Urinary bladder (tissue), 4 donors: ENCODE results near the gene SERINC3. TPM values are rescaled to one million over a fixed set of nuclear protein-coding genes. Genes with fewer than 3 reads are reported as not detected.
"Not testable (repeated sequence)": the region's sequence is repeated elsewhere in the genome, so short reads cannot be mapped to it uniquely, and the experiment has no call there.

Source experiments
- DNase-seq: peaks from one replicate; pipeline ENCODE4 v3.0.0-alpha.2; 2015; ENCODE audit errors: extremely low spot score
- H3K27ac ChIP-seq: one replicate; pipeline ENCODE4 v1.5.1; 2013; ENCODE audit warnings: low read depth, mild to moderate bottlenecking, moderate library complexity
- H3K36me3 ChIP-seq: one replicate; pipeline ENCODE4 v1.6.1; 2013; ENCODE audit warnings: mild to moderate bottlenecking, moderate library complexity; ENCODE audit not compliant: insufficient read depth
- H3K4me1 ChIP-seq: one replicate; pipeline ENCODE4 v1.6.1; 2013; ENCODE audit warnings: mild to moderate bottlenecking, moderate library complexity; ENCODE audit not compliant: insufficient read depth
- H3K4me3 ChIP-seq: one replicate; pipeline ENCODE4 v1.5.1; 2013; ENCODE audit warnings: low read depth, low read length
- WGBS: extraction: QIAGEN DNeasy Blood & Tissue Kit; methylation state at CpG from one replicate; pipeline ENCODE4 v1.1.7; 2013; 5-methylcytosine and 5-hydroxymethylcytosine counted together
- polyA plus RNA-seq: library from polyadenylated mRNA; stranded (reverse); fragments of 200-250 nt; gene quantifications from one replicate; pipeline ENCODE4 v1.2.3, GENCODE V29; 2013
- total RNA-seq: library from RNA; depleted of rRNA; stranded (reverse); fragments of >200 nt; gene quantifications from one replicate; pipeline ENCODE4 v1.2.3, GENCODE V29; 2014
- donor health status: healthy with polysubstance abuse.
- donor health status: healthy.

The SERINC3 gene
- total and polyA plus RNA-seq, 2 donors, result 73.9 to 93.4 TPM

DNA sequence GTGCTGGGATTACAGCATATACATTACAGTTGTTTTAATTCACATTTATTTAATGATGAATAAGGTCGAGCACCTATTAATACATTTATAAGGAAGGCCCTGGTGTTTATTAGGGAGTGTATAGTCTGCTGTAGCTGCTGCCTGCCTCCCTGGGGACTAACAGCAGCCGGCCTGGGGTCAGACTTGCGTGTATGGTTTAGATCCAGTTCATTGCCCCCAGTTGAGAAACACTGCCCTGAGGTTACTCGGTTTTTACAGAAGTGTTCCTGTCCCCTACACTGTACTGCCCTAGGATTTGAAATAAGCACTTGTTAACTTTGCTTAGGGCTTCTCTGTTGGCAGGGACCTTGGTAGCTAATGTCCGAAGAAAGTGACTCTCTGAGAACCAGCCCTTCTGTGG lies 42.2 kb downstream of the SERINC3 start:
- H3K4me1 ChIP-seq, result no peaks in the 10 kb centered on the region
- WGBS, result 83% methylated on average over 5 of the region's 5 CpGs
- peaks cover 6% of the 10 kb centered on the region for H3K36me3 ChIP-seq
- H3K27ac ChIP-seq, result no peak overlapping the region
- no peak overlapping the region for H3K4me3 ChIP-seq
- DNase-seq, result no peak

DNA sequence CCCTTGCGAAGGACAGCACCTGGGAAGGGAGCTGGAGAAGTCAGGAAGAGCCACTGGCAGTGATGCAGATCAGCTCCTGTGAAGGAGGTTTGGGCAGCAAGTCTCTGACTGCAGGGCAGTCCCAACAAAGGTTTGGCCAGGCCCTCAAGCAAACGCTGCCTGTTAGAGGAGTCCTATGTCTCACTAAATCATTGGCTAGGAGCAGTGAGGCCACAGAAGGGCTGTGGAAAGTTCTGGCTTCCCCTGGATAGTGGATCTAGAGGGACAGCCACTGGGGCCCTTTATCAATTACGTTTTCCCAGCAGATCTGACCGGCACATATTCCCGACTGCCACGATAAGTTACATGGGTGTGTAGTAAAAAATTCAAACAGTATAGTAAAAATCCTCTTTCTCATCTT lies 43.7 kb downstream of the SERINC3 start:
- no peak overlapping the region for H3K4me3 ChIP-seq
- 65% methylated on average over 6 of the region's 6 CpGs for WGBS
- peaks cover 3% of the 10 kb centered on the region for H3K36me3 ChIP-seq
- no peaks in the 10 kb centered on the region for H3K4me1 ChIP-seq
- H3K27ac ChIP-seq, result no peak overlapping the region
- no peak for DNase-seq

GRCh38 chr20:44477151-44477550 lies 44.7 kb downstream of the SERINC3 start:
- no peak for DNase-seq
- 96% methylated on average over 3 of the region's 3 CpGs for WGBS
- no peak overlapping the region for H3K4me3 ChIP-seq
- H3K4me1 ChIP-seq, result no peaks in the 10 kb centered on the region
- H3K27ac ChIP-seq, result no peak overlapping the region
- peaks cover 3% of the 10 kb centered on the region for H3K36me3 ChIP-seq

- H3K4me1 ChIP-seq, result no peaks in the 10 kb centered on the region
- H3K4me3 ChIP-seq, result peak within 1 kb of the TSS; percentile 73
- WGBS, result 2% methylated on average over 55 of the region's 55 CpGs
- DNase-seq, result peak; percentile 74
- peak within 1 kb of the TSS; percentile 91 for H3K27ac ChIP-seq
- peaks cover 3% of the 10 kb centered on the region for H3K36me3 ChIP-seq
Measured at GRCh38 chr20:44475694-44476560, 45.9 kb downstream of the SERINC3 start, which contains the start of gene TTPAL. Gene TTPAL (plus strand): TSS chr20:44475874. CDS start chr20:44480000, 4,126 bp downstream.

DNA sequence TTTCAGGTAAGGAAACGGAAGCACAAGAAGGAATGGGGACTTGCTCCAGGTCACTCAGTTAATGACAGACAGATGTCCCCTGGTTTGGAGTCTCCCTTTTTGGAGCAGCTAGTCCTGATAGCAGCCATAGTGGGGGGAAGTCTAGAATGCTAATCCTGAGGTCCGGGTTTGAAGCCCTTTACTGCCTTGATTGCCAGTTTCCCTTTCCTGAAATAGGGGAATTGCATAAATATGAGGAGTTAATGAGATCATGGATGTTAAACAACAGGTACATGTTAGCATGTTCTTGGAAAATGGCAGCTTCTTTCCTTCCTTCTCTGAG lies 46.5 kb downstream of the SERINC3 start:
- no peak for DNase-seq
- H3K4me1 ChIP-seq, result no peaks in the 10 kb centered on the region
- H3K4me3 ChIP-seq, result peak overlapping the region; percentile 73
- WGBS, result 5% methylated on average over 2 of the region's 2 CpGs
- H3K27ac ChIP-seq, result no peak overlapping the region
- H3K36me3 ChIP-seq, result peaks cover 3% of the 10 kb centered on the region

- not testable (repeated sequence) for H3K4me1 ChIP-seq, H3K27ac ChIP-seq, DNase-seq, H3K36me3 ChIP-seq, H3K4me3 ChIP-seq
- WGBS, result 85% methylated on average over 9 of the region's 9 CpGs
Measured at GRCh38 chr20:44472283-44472682, 49.6 kb downstream of the SERINC3 start.

- 50% methylated on average over 2 of the region's 2 CpGs for WGBS
Measured at GRCh38 chr20:44471481-44471882, 50.4 kb downstream of the SERINC3 start.

GRCh38 chr20:44470327-44470726 lies 51.5 kb downstream of the SERINC3 start:
- DNase-seq, result no peak
- 58% methylated on average over 5 of the region's 5 CpGs for WGBS
- Histone ChIP-seq H3K27ac (no peak overlapping the region), H3K4me3 (no peak overlapping the region), H3K4me1 (no peaks in the 10 kb centered on the region), H3K36me3 (no peaks in the 10 kb centered on the region)

More at GRCh38 chr20:44471481-44471882, 50.4 kb downstream of the SERINC3 start:
- no peak for DNase-seq
- H3K4me3 ChIP-seq, result no peak overlapping the region
- no peaks in the 10 kb centered on the region for H3K4me1 ChIP-seq
- H3K27ac ChIP-seq, result no peak overlapping the region
- H3K36me3 ChIP-seq, result no peaks in the 10 kb centered on the region

DNA sequence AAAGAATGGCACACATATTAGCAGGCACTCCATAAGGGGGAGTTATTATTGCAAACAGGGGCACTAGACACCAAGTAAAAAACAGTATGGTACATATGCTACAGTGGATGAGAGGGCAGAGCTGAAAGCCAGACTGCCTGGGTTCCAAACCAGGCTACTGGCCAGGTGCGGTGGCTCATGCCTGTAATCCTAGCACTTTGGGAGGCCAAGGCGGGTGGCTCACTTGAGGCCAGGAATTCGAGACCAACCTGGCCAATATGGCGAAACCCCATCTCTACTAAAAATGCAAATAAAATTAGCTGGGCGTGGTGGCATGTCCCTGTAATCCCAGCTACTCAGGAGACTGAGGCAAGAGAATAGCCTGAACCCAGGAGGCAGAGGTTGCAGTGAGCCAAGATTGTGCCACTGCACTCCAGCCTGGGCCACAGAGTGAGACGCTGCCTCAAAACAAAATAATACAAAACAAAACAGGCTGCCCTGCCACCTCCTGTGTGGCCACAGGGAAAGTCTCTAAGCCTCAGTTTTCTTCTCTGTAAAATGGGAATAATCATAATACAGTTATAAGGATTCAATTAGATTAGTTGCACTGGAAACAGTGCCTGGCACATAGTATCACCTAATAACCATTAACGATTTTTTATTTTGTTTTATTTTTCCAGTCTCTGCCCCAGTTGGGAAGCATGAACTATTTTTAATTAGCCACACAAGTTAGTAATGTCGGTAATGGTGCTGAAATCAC lies 53.7 kb downstream of the SERINC3 start:
- no peaks in the 10 kb centered on the region for H3K36me3 ChIP-seq
- DNase-seq, result no peak
- H3K4me3 ChIP-seq, result no peak overlapping the region
- no peak overlapping the region for H3K27ac ChIP-seq
- WGBS, result 90% methylated on average over 8 of the region's 8 CpGs
- no peaks in the 10 kb centered on the region for H3K4me1 ChIP-seq

DNA sequence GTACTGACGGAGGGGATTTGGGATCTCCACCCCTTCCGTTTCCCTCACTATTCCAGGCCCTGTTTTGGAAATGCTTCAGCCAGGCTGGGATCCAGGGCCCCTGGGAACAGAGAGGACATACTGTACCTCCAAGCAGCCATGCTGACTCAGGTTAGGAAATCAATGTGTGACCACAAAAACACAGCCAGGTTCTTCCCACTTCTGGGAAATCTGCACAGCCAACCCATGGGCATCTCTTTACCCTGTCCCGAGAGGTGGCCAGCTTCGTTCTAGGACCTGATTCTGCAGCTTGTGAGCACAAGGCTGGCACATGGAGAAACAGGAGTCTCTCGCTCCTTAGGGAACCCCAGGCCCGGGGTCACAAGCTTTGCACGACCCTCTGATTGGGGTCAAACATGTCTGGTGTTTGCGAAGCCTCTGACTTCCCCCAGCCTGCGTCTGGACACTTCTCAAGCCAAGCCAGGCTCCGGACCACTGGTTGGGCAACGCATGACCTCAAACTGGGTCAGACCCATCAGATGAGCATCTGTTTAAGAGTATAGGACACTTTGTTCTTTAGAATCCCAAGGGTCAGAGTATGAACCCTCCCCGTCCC lies 54.5 kb downstream of the SERINC3 start:
- no peak for DNase-seq
- Histone ChIP-seq H3K27ac (no peak overlapping the region), H3K4me1 (no peaks in the 10 kb centered on the region), H3K36me3 (no peaks in the 10 kb centered on the region), H3K4me3 (no peak overlapping the region)
- 65% methylated on average over 12 of the region's 12 CpGs for WGBS

DNA sequence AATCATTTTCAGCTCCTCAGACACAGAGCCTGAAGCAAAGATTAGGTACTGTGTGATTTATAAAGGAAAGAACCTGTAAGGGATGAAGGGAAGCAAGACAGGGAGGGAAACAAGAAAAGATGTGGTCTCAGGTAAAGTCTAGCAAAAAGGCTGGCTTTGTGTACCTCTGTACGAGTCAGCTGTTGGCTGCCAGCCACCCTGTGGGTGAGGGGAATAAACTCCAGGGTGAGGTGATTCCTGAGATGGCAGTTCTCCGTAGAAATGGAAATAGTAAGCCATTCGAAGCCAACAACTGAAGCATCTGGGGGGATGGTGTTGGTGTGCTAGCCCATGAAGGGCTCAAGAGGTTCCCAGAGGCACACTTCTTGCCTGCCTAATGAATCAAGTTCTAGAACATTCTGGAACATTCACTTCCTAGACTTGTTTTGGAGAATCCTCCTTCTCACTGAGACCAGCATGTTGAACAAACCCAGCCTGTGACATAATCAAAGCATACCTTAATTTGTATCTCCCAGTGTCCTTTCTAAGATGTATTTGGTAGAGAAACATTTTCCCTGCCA lies 56.8 kb downstream of the SERINC3 start:
- H3K27ac ChIP-seq, result no peak overlapping the region
- H3K4me3 ChIP-seq, result no peak overlapping the region
- H3K36me3 ChIP-seq, result no peaks in the 10 kb centered on the region
- WGBS, result 51% methylated on average over 3 of the region's 3 CpGs
- no peak for DNase-seq
- H3K4me1 ChIP-seq, result no peaks in the 10 kb centered on the region

DNA sequence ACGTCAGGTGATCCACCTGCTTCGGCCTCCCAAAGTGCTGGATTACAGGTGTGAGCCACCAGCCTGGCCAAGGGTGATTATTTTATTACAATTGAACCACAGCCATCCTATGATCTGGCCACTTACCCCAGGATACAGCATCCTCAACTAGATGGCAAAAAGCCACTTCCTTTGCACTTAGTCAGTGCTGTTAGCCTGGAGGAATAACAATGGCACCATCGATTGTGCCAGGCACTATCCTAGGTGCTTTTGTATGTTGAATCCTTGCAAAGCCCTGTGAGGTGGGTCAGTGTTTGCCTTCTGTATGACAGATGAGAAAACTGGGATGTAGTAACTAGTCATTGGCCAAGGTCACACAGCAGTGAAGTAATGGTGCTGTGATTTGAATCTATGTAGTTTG lies 57.4 kb downstream of the SERINC3 start:
- 86% methylated on average over 3 of the region's 3 CpGs for WGBS
- no peaks in the 10 kb centered on the region for H3K36me3 ChIP-seq
- no peak for DNase-seq

DNA sequence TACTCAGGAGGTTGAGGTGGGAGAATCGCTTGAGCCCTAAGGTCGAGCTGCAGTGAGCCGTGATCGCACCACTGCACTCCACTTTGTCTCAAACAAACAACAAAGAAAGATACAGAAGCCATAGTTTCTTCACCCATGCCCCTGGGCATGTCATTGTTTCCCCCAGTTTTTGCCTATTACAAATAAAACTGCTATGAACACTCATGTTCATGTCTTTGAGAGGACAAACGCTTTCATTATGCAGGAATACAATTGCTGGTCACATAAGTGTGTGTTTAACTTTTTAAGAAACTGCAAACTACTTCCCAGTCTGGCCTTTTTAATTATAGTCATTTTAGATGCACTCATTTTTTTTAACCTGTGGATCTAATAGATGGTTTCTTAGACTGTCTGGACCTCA lies 58.4 kb downstream of the SERINC3 start:
- whole genome bisulfite sequencing, result 79% methylated on average over 5 of the region's 5 CpGs
- DNase-seq, result no peak
- no peak overlapping the region for H3K27ac ChIP-seq

More for the DNA sequence above, 57.4 kb downstream of the SERINC3 start:
- no peak overlapping the region for H3K27ac ChIP-seq
- H3K4me1 ChIP-seq, result no peaks in the 10 kb centered on the region
- no peak overlapping the region for H3K4me3 ChIP-seq

More for the DNA sequence above, 58.4 kb downstream of the SERINC3 start:
- no peaks in the 10 kb centered on the region for H3K36me3 ChIP-seq
- no peaks in the 10 kb centered on the region for H3K4me1 ChIP-seq
- H3K4me3 ChIP-seq, result no peak overlapping the region
